LNCAP (cell line): ENCODE data around the gene PGLYRP1.

ENCODE experiments used
- CTCF ChIP-seq: fragments of 450-650 bp; IDR thresholded peaks from 2 replicates; pipeline ENCODE4 v1.5.1; 2017; ENCODE audit warnings: mild to moderate bottlenecking

The PGLYRP1 gene

GRCh38 chr19:46060012-46060411, 37.2 kb upstream of the PGLYRP1 start:
- no peak for TF ChIP-seq CTCF

- TF ChIP-seq CTCF, result no peak
These were observed 35.9 kb upstream of the PGLYRP1 start for GRCh38 chr19:46058778-46059177.

- no peak for TF ChIP-seq CTCF
These were observed 33.7 kb upstream of the PGLYRP1 start for GRCh38 chr19:46056536-46056935.

GRCh38 chr19:46052896-46053295, 30.0 kb upstream of the PGLYRP1 start:
- TF ChIP-seq CTCF, result no peak

- TF ChIP-seq CTCF, result no peak
These were observed 26.7 kb upstream of the PGLYRP1 start for GRCh38 chr19:46049597-46049996.

- TF ChIP-seq CTCF, result no peak
These were observed 20.7 kb upstream of the PGLYRP1 start for GRCh38 chr19:46043519-46043918.

- no peak for TF ChIP-seq CTCF
These were observed 19.5 kb upstream of the PGLYRP1 start for GRCh38 chr19:46042252-46042883.

- TF ChIP-seq CTCF, result no peak
These were observed 18.2 kb upstream of the PGLYRP1 start, which contains the start of gene IGFL4 for GRCh38 chr19:46040952-46041500. Gene IGFL4, minus strand, starts transcription at chr19:46041002. Its CDS starts 40 bp downstream, at chr19:46040962.
